ENCODE data around the gene NPBWR2.

DNA sequence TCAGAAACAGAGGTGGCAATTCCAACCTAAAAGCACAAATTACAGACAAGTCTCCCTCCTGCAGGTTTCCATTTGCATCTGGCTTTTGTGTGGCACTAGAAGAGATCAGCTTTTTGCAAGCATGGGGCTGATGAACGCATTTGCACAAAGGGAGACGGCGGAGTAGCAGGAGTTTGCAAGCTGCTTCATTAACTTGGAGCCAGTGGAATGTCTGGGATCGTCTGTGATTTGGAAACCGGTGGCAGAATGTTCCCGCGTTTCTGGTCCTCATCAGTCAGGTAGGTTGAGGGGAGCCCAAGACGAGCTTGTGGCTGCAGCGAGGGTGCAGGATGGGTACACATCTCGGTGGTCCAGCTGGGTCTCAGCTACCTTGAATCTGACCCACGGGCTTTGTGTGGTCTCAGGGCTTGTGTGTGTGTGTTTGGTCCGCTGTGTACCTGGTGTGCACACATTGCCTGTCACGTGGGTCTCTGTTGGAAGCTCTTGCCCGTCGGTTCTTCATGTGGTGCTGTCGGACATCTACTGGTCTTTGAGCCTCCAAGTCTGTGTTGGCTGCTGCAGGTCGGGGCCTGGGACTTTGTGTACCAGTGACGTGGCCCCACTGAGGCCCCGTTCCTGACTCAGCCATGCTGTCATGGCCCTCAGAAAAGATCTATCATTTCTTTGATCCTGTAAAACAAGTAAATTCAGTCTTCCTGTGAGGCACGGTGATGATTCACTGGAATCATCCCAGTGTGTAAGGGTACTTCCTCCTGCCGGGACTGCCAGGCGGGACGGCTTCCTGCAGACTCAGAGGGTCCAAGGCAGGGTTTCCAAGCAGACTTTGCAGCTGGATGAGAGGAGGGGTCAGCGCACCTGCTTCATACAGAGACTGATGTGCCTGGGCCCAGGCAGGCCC, 44.5 kb upstream of the NPBWR2 start:
- TF ChIP-seq POLR2A (IDR thresholded peaks at IDR 0.05) (no peak), EP300 (IDR thresholded peaks at IDR 0.05) (no peak)
- TF ChIP-seq, protein P1, sequence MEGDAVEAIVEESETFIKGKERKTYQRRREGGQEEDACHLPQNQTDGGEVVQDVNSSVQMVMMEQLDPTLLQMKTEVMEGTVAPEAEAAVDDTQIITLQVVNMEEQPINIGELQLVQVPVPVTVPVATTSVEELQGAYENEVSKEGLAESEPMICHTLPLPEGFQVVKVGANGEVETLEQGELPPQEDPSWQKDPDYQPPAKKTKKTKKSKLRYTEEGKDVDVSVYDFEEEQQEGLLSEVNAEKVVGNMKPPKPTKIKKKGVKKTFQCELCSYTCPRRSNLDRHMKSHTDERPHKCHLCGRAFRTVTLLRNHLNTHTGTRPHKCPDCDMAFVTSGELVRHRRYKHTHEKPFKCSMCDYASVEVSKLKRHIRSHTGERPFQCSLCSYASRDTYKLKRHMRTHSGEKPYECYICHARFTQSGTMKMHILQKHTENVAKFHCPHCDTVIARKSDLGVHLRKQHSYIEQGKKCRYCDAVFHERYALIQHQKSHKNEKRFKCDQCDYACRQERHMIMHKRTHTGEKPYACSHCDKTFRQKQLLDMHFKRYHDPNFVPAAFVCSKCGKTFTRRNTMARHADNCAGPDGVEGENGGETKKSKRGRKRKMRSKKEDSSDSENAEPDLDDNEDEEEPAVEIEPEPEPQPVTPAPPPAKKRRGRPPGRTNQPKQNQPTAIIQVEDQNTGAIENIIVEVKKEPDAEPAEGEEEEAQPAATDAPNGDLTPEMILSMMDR (IDR thresholded peaks at IDR 0.05), result no peak
